ENCODE results near the gene ACOXL.

GRCh38 chr2:110725370-110725769 lies 7.0 kb upstream of the ACOXL start:
- TF ChIP-seq, protein P1, sequence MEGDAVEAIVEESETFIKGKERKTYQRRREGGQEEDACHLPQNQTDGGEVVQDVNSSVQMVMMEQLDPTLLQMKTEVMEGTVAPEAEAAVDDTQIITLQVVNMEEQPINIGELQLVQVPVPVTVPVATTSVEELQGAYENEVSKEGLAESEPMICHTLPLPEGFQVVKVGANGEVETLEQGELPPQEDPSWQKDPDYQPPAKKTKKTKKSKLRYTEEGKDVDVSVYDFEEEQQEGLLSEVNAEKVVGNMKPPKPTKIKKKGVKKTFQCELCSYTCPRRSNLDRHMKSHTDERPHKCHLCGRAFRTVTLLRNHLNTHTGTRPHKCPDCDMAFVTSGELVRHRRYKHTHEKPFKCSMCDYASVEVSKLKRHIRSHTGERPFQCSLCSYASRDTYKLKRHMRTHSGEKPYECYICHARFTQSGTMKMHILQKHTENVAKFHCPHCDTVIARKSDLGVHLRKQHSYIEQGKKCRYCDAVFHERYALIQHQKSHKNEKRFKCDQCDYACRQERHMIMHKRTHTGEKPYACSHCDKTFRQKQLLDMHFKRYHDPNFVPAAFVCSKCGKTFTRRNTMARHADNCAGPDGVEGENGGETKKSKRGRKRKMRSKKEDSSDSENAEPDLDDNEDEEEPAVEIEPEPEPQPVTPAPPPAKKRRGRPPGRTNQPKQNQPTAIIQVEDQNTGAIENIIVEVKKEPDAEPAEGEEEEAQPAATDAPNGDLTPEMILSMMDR (IDR thresholded peaks at IDR 0.05; ENCODE audit: insufficient read depth, low read depth, low read length), result no peak
- TF ChIP-seq EZH2 (IDR thresholded peaks at IDR 0.05; ENCODE audit: insufficient read depth, low read length), result no peak

All from astrocyte (in vitro differentiated cells and primary cell).